ENCODE measurements around the gene LHFPL6.

GRCh38 chr13:39410964-39411363 lies 192.0 kb downstream of the LHFPL6 start:
- TF ChIP-seq EZH2 (IDR thresholded peaks at IDR 0.05; ENCODE audit: insufficient read depth, poor library complexity, severe bottlenecking) (no peak), EZH2phosphoT487 (IDR thresholded peaks at IDR 0.05; ENCODE audit: insufficient read depth, low read depth) (no peak)

Measured in GM23248 (cell line).